Activated naive CD8-positive, alpha-beta T cell (primary cell): Measurements from ENCODE around the gene RBM38.
"Not testable (repeated sequence)": the region's sequence is repeated elsewhere in the genome, so short reads cannot be mapped to it uniquely, and the experiment has no call there.

Experiments used
- H3K27ac Mint-ChIP-seq: one replicate; pipeline ENCODE4 v1.8.0; 2021; ENCODE audit warnings: mixed read lengths
- H3K27me3 Mint-ChIP-seq: one replicate; pipeline ENCODE4 v1.8.0; 2021; ENCODE audit warnings: mixed read lengths
- H3K36me3 Mint-ChIP-seq: one replicate; pipeline ENCODE4 v1.8.0; 2021; ENCODE audit warnings: mixed read lengths
- H3K4me1 Mint-ChIP-seq: one replicate; pipeline ENCODE4 v1.8.0; 2021; ENCODE audit warnings: low read depth, mixed read lengths
- H3K4me3 Mint-ChIP-seq: one replicate; pipeline ENCODE4 v1.8.0; 2021; ENCODE audit warnings: mild to moderate bottlenecking, mixed read lengths
- H3K9me3 Mint-ChIP-seq: one replicate; pipeline ENCODE4 v1.8.0; 2021; ENCODE audit warnings: low read depth, mixed read lengths

The RBM38 gene

GRCh38 chr20:57422254-57422653 is 31.1 kb downstream of the RBM38 start:
- Mint-ChIP-seq H3K27ac (no peak overlapping the region), H3K9me3 (no peaks in the 10 kb centered on the region), H3K4me3 (no peak overlapping the region), H3K36me3 (no peaks in the 10 kb centered on the region), H3K27me3 (no peaks in the 10 kb centered on the region), H3K4me1 (peaks cover 33% of the 10 kb centered on the region)

- Mint-ChIP-seq H3K36me3 (no peaks in the 10 kb centered on the region), H3K9me3 (no peaks in the 10 kb centered on the region), H3K4me3 (peak overlapping the region; percentile 9), H3K27ac (no peak overlapping the region), H3K4me1 (peaks cover 38% of the 10 kb centered on the region), H3K27me3 (no peaks in the 10 kb centered on the region)
Measured at GRCh38 chr20:57425150-57426013, 34.2 kb downstream of the RBM38 start.

GRCh38 chr20:57426271-57426689 is 35.1 kb downstream of the RBM38 start:
- no peaks in the 10 kb centered on the region for H3K36me3 Mint-ChIP-seq
- H3K27me3 Mint-ChIP-seq: no peaks in the 10 kb centered on the region
- peak overlapping the region; percentile 22 for H3K4me3 Mint-ChIP-seq
- H3K27ac Mint-ChIP-seq: no peak overlapping the region
- H3K9me3 Mint-ChIP-seq: no peaks in the 10 kb centered on the region
- peaks cover 42% of the 10 kb centered on the region for H3K4me1 Mint-ChIP-seq

- H3K9me3 Mint-ChIP-seq: no peaks in the 10 kb centered on the region
- H3K4me3 Mint-ChIP-seq: no peak overlapping the region
- H3K27ac Mint-ChIP-seq: no peak overlapping the region
- H3K27me3 Mint-ChIP-seq: no peaks in the 10 kb centered on the region
- no peaks in the 10 kb centered on the region for H3K36me3 Mint-ChIP-seq
- H3K4me1 Mint-ChIP-seq: peaks cover 47% of the 10 kb centered on the region
Measured at GRCh38 chr20:57426831-57427230, 35.6 kb downstream of the RBM38 start.

GRCh38 chr20:57428324-57429158 is 37.3 kb downstream of the RBM38 start:
- Mint-ChIP-seq H3K4me1 (peaks cover 62% of the 10 kb centered on the region), H3K27me3 (no peaks in the 10 kb centered on the region)

GRCh38 chr20:57429159-57429496 is 37.9 kb downstream of the RBM38 start:
- H3K4me3 Mint-ChIP-seq: no peak overlapping the region
- peaks cover 65% of the 10 kb centered on the region for H3K4me1 Mint-ChIP-seq
- H3K9me3 Mint-ChIP-seq: no peaks in the 10 kb centered on the region
- H3K27me3 Mint-ChIP-seq: no peaks in the 10 kb centered on the region
- no peaks in the 10 kb centered on the region for H3K36me3 Mint-ChIP-seq
- no peak overlapping the region for H3K27ac Mint-ChIP-seq

More at GRCh38 chr20:57428324-57429158, 37.3 kb downstream of the RBM38 start:
- Mint-ChIP-seq H3K36me3 (no peaks in the 10 kb centered on the region), H3K27ac (no peak overlapping the region), H3K4me3 (no peak overlapping the region), H3K9me3 (no peaks in the 10 kb centered on the region)

- H3K9me3 Mint-ChIP-seq: no peaks in the 10 kb centered on the region
- no peak overlapping the region for H3K27ac Mint-ChIP-seq
- peaks cover 67% of the 10 kb centered on the region for H3K4me1 Mint-ChIP-seq
- no peak overlapping the region for H3K4me3 Mint-ChIP-seq
- no peaks in the 10 kb centered on the region for H3K27me3 Mint-ChIP-seq
- no peaks in the 10 kb centered on the region for H3K36me3 Mint-ChIP-seq
Measured at GRCh38 chr20:57429580-57430200, 38.5 kb downstream of the RBM38 start.

- not testable (repeated sequence) for H3K27me3 Mint-ChIP-seq, H3K9me3 Mint-ChIP-seq, H3K4me3 Mint-ChIP-seq, H3K27ac Mint-ChIP-seq, H3K36me3 Mint-ChIP-seq
- H3K4me1 Mint-ChIP-seq: peaks cover 69% of the 10 kb centered on the region
Measured at GRCh38 chr20:57430201-57430596, 39.0 kb downstream of the RBM38 start.

GRCh38 chr20:57431539-57431835 is 40.3 kb downstream of the RBM38 start:
- Mint-ChIP-seq H3K9me3 (no peaks in the 10 kb centered on the region), H3K4me3 (no peak overlapping the region), H3K27me3 (no peaks in the 10 kb centered on the region), H3K36me3 (no peaks in the 10 kb centered on the region), H3K4me1 (peaks cover 70% of the 10 kb centered on the region), H3K27ac (no peak overlapping the region)

- Mint-ChIP-seq H3K4me1 (peaks cover 64% of the 10 kb centered on the region), H3K27ac (peak overlapping the region; percentile 80), H3K4me3 (peak overlapping the region; percentile 57), H3K27me3 (no peaks in the 10 kb centered on the region), H3K36me3 (no peaks in the 10 kb centered on the region), H3K9me3 (no peaks in the 10 kb centered on the region)
Measured at GRCh38 chr20:57432480-57432861, 41.3 kb downstream of the RBM38 start.

GRCh38 chr20:57432862-57433491 is 41.8 kb downstream of the RBM38 start:
- Mint-ChIP-seq H3K4me1 (peaks cover 62% of the 10 kb centered on the region), H3K9me3 (no peaks in the 10 kb centered on the region), H3K27ac (peak overlapping the region; percentile 80), H3K27me3 (no peaks in the 10 kb centered on the region), H3K4me3 (peak overlapping the region; percentile 57), H3K36me3 (no peaks in the 10 kb centered on the region)

GRCh38 chr20:57433657-57434389 is 42.6 kb downstream of the RBM38 start:
- no peaks in the 10 kb centered on the region for H3K27me3 Mint-ChIP-seq
- no peaks in the 10 kb centered on the region for H3K36me3 Mint-ChIP-seq
- H3K9me3 Mint-ChIP-seq: no peaks in the 10 kb centered on the region
- peak overlapping the region; percentile 57 for H3K4me3 Mint-ChIP-seq
- peaks cover 62% of the 10 kb centered on the region for H3K4me1 Mint-ChIP-seq
- peak overlapping the region; percentile 80 for H3K27ac Mint-ChIP-seq

GRCh38 chr20:57434390-57434700 is 43.1 kb downstream of the RBM38 start:
- Mint-ChIP-seq H3K27ac (no peak overlapping the region), H3K4me3 (peak overlapping the region; percentile 17), H3K36me3 (no peaks in the 10 kb centered on the region), H3K4me1 (peaks cover 61% of the 10 kb centered on the region), H3K9me3 (no peaks in the 10 kb centered on the region), H3K27me3 (no peaks in the 10 kb centered on the region)

GRCh38 chr20:57435105-57435497 is 43.9 kb downstream of the RBM38 start:
- H3K27me3 Mint-ChIP-seq: no peaks in the 10 kb centered on the region
- H3K9me3 Mint-ChIP-seq: no peaks in the 10 kb centered on the region
- peaks cover 55% of the 10 kb centered on the region for H3K4me1 Mint-ChIP-seq
- peak overlapping the region; percentile 22 for H3K27ac Mint-ChIP-seq
- H3K4me3 Mint-ChIP-seq: peak overlapping the region; percentile 42
- no peaks in the 10 kb centered on the region for H3K36me3 Mint-ChIP-seq
